ENCODE measurements around the gene TNFSF9.
A peak's percentile ranks its signal among the peaks of the same experiment; 100 is the strongest.

TNFSF9 gene, protein sequence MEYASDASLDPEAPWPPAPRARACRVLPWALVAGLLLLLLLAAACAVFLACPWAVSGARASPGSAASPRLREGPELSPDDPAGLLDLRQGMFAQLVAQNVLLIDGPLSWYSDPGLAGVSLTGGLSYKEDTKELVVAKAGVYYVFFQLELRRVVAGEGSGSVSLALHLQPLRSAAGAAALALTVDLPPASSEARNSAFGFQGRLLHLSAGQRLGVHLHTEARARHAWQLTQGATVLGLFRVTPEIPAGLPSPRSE

DNA sequence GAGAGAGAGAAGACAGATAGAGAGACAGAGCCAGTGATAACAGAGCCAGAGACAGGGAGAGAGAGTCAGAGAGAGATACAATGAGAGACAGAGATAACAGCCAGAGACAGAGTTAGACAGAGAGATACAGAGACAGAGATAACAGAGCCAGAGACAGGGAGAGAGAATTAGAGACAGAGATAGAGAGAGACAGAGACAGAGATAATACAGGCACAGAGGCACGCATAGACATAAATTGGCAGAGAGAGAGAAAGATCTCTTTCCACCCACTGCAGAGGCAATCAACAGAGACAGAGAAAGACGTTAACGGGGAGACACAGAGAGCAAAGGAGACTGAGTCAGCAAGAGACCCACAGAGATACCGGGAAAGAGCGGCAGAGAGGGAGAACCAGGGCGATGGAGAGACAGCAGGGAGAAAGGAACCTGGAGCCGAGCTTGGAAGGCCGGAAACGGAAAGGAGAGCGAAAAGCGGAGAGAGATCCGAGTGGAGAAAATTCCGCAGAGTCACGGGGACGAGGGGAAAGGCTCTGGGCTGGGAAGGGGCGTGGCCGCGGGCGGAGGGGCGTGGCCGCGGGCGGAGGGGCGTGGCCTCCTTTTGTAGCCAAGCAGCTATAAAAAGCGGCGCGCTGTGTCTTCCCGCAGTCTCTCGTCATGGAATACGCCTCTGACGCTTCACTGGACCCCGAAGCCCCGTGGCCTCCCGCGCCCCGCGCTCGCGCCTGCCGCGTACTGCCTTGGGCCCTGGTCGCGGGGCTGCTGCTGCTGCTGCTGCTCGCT is at the start of gene TNFSF9:
TNFSF9 (plus strand) TSS at position 641 of the 777 bp plus-strand sequence; CDS start at position 652, 11 bp downstream.
- DNase-seq (ENCODE audit: low spot score), result peak; percentile 64

- no peak for DNase-seq (ENCODE audit: low spot score)
Measured at GRCh38 chr19:6481541-6482342, 49.1 kb upstream of the TNFSF9 start, which contains the start of gene DENND1C. DENND1C (minus strand) TSS chr19:6481787; CDS start chr19:6481695, 92 bp downstream.

- no peak for DNase-seq (ENCODE audit: low spot score)
Measured at GRCh38 chr19:6482343-6482686, 48.5 kb upstream of the TNFSF9 start.

GRCh38 chr19:6483235-6483634 is 47.6 kb upstream of the TNFSF9 start:
- DNase-seq (ENCODE audit: low spot score), result no peak

- no peak for DNase-seq (ENCODE audit: low spot score)
Measured at GRCh38 chr19:6484230-6484629, 46.6 kb upstream of the TNFSF9 start.

DNA sequence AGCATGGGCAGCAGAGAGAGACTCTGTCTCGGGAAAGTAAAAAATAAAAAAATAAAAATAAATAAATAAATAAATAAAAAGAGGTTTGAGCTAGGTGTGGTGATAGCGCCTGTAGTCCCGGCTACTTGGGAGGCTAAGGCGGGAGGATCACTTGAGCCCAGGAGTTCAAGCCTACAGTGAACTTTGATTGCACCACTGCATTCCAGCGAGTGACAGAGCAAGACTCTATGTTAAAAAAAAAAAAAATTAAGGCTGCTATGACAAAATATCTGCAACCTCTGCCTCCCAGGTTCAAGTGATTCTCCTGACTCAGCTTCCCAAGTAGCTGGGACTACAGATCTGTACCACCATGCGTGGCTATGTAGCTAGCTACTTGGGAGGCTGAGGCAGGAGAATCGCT is 46.0 kb upstream of the TNFSF9 start:
- no peak for DNase-seq (ENCODE audit: low spot score)

GRCh38 chr19:6489278-6490061 is 41.4 kb upstream of the TNFSF9 start:
- DNase-seq (ENCODE audit: low spot score), result no peak

- no peak for DNase-seq (ENCODE audit: low spot score)
Measured at GRCh38 chr19:6490134-6490533, 40.7 kb upstream of the TNFSF9 start.

- no peak for DNase-seq (ENCODE audit: low spot score)
Measured at GRCh38 chr19:6491802-6492592, 38.8 kb upstream of the TNFSF9 start.

GRCh38 chr19:6494438-6495036 is 36.3 kb upstream of the TNFSF9 start:
- DNase-seq (ENCODE audit: low spot score), result no peak

- no peak for DNase-seq (ENCODE audit: low spot score)
Measured at GRCh38 chr19:6495947-6496346, 34.9 kb upstream of the TNFSF9 start.

GRCh38 chr19:6498294-6499036 is 32.4 kb upstream of the TNFSF9 start:
- DNase-seq (ENCODE audit: low spot score), result no peak

GRCh38 chr19:6499052-6499790 is 31.6 kb upstream of the TNFSF9 start:
- DNase-seq (ENCODE audit: low spot score), result no peak

DNA sequence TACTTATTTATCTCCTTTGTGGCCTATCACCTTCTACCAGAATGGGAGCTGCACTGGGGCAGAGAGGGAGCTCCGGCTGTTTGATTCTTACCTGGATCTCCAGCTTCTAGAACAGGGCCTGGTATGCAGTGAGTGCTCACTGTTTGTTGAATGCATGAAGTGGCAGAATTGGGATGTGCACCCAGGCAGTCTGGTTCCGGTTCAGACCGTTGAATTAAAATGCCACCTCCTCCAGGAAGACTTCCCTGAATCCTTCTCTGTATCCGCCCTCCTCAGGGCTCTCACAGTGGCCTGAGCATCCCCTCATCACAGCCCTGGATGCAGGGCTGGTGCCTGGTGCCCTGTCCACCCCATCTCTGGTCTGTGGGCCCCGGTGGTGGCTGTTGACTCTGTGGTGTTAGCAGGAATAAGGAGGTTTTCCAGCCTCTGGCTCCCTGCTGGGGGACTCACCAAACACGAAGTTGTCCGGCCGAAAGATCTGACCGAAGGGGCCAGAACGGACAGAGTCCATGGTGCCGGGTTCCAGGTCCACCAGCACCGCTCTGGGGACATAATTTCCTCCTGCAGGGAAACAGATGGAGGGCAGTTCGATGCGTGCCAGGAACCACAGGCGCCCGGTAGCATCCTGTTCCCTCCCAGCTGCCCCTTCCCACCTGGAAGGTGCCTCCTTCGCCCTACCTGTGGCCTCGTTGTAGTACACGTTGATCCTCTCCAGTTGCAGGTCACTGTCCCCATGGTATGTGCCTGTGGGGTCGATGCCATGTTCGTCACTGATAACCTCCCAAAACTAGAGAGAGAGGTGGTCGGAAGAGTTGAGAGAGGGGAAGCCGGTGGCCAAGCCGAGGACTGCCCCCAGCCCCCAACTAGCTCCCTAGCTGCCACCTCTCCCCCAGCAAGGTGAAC is 29.7 kb upstream of the TNFSF9 start:
- no peak for DNase-seq (ENCODE audit: low spot score)

- no peak for DNase-seq (ENCODE audit: low spot score)
Measured at GRCh38 chr19:6501740-6502648, 28.8 kb upstream of the TNFSF9 start, which contains the start of gene TUBB4A. TUBB4A (minus strand) TSS chr19:6502309; CDS start chr19:6502212, 97 bp downstream.

GRCh38 chr19:6503407-6504201 is 27.2 kb upstream of the TNFSF9 start:
- DNase-seq (ENCODE audit: low spot score), result no peak
